Neural cell (in vitro differentiated cells): ENCODE measurements around the gene TMC7. TPM values are rescaled to one million over a fixed set of nuclear protein-coding genes. Genes with fewer than 3 reads are reported as not detected.
"Not testable (repeated sequence)": the region's sequence is repeated elsewhere in the genome, so short reads cannot be mapped to it uniquely, and the experiment has no call there.

Source experiments
- H2AFZ ChIP-seq: fragments of 200-600, 300-800 bp; sonication (generic), shearing (Covaris generic); 2 replicates; pipeline ENCODE4 v1.6.0; 2014; ENCODE audit warnings: low read depth, mild to moderate bottlenecking, antibody characterized with exemption, low read length, moderate library complexity
- H3F3A ChIP-seq: fragments of 200-600 bp; shearing (Covaris generic); 2 replicates; pipeline ENCODE4 v1.6.1; 2016; ENCODE audit warnings: mild to moderate bottlenecking, moderate library complexity, mixed read lengths, antibody characterized with exemption, low read length; ENCODE audit not compliant: insufficient read depth, poor library complexity, severe bottlenecking
- H3K27ac ChIP-seq: fragments of 200-600, 300-800 bp; sonication (generic), shearing (Covaris generic); 2 replicates; pipeline ENCODE4 v1.5.1; 2014; ENCODE audit warnings: mild to moderate bottlenecking, low read length, moderate library complexity
- H3K27me3 ChIP-seq: fragments of 300-800, 200-600 bp; sonication (generic), shearing (Covaris generic); 2 replicates; pipeline ENCODE4 v1.6.0; 2014; ENCODE audit warnings: mild to moderate bottlenecking, low read depth, low read length, moderate library complexity; ENCODE audit not compliant: insufficient read depth
- H3K36me3 ChIP-seq: fragments of 300-800, 200-600 bp; sonication (generic), shearing (Covaris generic); 2 replicates; pipeline ENCODE4 v1.5.1; 2014; ENCODE audit warnings: mild to moderate bottlenecking, antibody characterized with exemption, low read length, moderate library complexity; ENCODE audit not compliant: insufficient read depth
- H3K4me2 ChIP-seq: fragments of 300-800, 200-600 bp; sonication (generic), shearing (Covaris generic); 2 replicates; pipeline ENCODE4 v1.6.0; 2014; ENCODE audit warnings: mild to moderate bottlenecking, low read length
- H3K4me3 ChIP-seq: fragments of 300-800, 200-600 bp; sonication (generic), shearing (Covaris generic); 2 replicates; pipeline ENCODE4 v1.5.1; 2014; ENCODE audit warnings: mild to moderate bottlenecking, low read length, moderate library complexity
- H3K79me2 ChIP-seq: fragments of 200-600 bp; shearing (Covaris generic); replicated peaks from 2 replicates; pipeline ENCODE4 v1.6.0; 2014; ENCODE audit warnings: mild to moderate bottlenecking, low read length, moderate library complexity; ENCODE audit not compliant: insufficient read depth
- H3K9ac ChIP-seq: fragments of 300-800, 200-600 bp; sonication (generic), shearing (Covaris generic); 2 replicates; pipeline ENCODE4 v1.6.1; 2016; ENCODE audit warnings: mild to moderate bottlenecking, low read length, mixed read lengths
- H3K9me2 ChIP-seq: fragments of 200-600 bp; shearing (Covaris generic); 2 replicates; pipeline ENCODE4 v1.6.1; 2016; ENCODE audit warnings: mild to moderate bottlenecking, low read length, mixed read lengths; ENCODE audit not compliant: insufficient read depth
- H3K9me3 ChIP-seq: fragments of 200-600, 300-800 bp; sonication (generic), shearing (Covaris generic); 2 replicates; pipeline ENCODE4 v1.6.1; 2016; ENCODE audit warnings: mild to moderate bottlenecking, mixed run types, low read length, moderate library complexity, mixed read lengths
- H4K20me1 ChIP-seq: fragments of 200-600 bp; shearing (Covaris generic); 2 replicates; pipeline ENCODE4 v1.6.1; 2016; ENCODE audit warnings: mild to moderate bottlenecking, mixed run types; ENCODE audit not compliant: insufficient read depth
- CTCF ChIP-seq: fragments of 450-650 bp; IDR thresholded peaks from 2 replicates; pipeline ENCODE4 v1.5.1; 2014; ENCODE audit warnings: antibody characterized with exemption, mild to moderate bottlenecking, moderate library complexity; ENCODE audit not compliant: poor library complexity, severe bottlenecking
- EP300 ChIP-seq: fragments of 450-650 bp; conservative IDR thresholded peaks from 2 replicates; pipeline ENCODE4 v1.6.1; 2014; ENCODE audit warnings: antibody characterized with exemption, mild to moderate bottlenecking, moderate library complexity; ENCODE audit not compliant: poor library complexity, severe bottlenecking
- EZH2 ChIP-seq: fragments of 200-600, 300-800 bp; shearing (Covaris generic), sonication (generic); IDR thresholded peaks from 2 replicates; pipeline ENCODE4 v1.6.1; 2014; ENCODE audit warnings: antibody characterized with exemption, low read length, borderline replicate concordance, mild to moderate bottlenecking; ENCODE audit not compliant: insufficient read depth, poor library complexity, severe bottlenecking
- MXI1 ChIP-seq: fragments of 450-650 bp; conservative IDR thresholded peaks from 2 replicates; pipeline ENCODE4 v1.6.1; 2014; ENCODE audit warnings: antibody characterized with exemption, mild to moderate bottlenecking; ENCODE audit not compliant: poor library complexity, severe bottlenecking
- POLR2AphosphoS5 ChIP-seq: IDR thresholded peaks from 2 replicates; pipeline ENCODE4 v1.6.1; 2012
- RAD21 ChIP-seq: fragments of 450-650 bp; conservative IDR thresholded peaks from 2 replicates; pipeline ENCODE4 v1.6.1; 2014; ENCODE audit warnings: antibody characterized with exemption, mild to moderate bottlenecking, moderate library complexity
- REST ChIP-seq: IDR thresholded peaks from 2 replicates; pipeline ENCODE4 v1.6.1; 2012; ENCODE audit warnings: borderline replicate concordance
- SMC3 ChIP-seq: fragments of 450-650 bp; conservative IDR thresholded peaks from 2 replicates; pipeline ENCODE4 v1.6.1; 2014; ENCODE audit warnings: antibody characterized with exemption, mild to moderate bottlenecking, moderate library complexity; ENCODE audit not compliant: poor library complexity
- TAF1 ChIP-seq: IDR thresholded peaks from 2 replicates; pipeline ENCODE4 v1.6.1; 2012; ENCODE audit warnings: low read depth
- polyA plus RNA-seq: library from polyadenylated mRNA; depleted of rRNA; stranded (reverse); fragments of >200 nt; gene quantifications from 2 replicates; pipeline ENCODE4 v1.2.3, GENCODE V29; 2014

The TMC7 gene
- polyA plus RNA-seq, 1 donor from 2014 or later, result 3.5 TPM

GRCh38 chr16:18994181-18994580, 10.4 kb downstream of the TMC7 start:
- not testable (repeated sequence) for H3K4me2 ChIP-seq, H3K4me3 ChIP-seq, H3K27me3 ChIP-seq, H3K79me2 ChIP-seq, H3K9me2 ChIP-seq, H3K27ac ChIP-seq, H3K36me3 ChIP-seq, H4K20me1 ChIP-seq, H3K9ac ChIP-seq, H2AFZ ChIP-seq, H3K9me3 ChIP-seq, H3F3A ChIP-seq

- not testable (repeated sequence) for H3K9ac ChIP-seq, H2AFZ ChIP-seq, H3K27me3 ChIP-seq, H3K4me2 ChIP-seq, H3K36me3 ChIP-seq, H3K79me2 ChIP-seq, H3K9me3 ChIP-seq, H3K27ac ChIP-seq, H3F3A ChIP-seq, H3K4me3 ChIP-seq, H3K9me2 ChIP-seq, H4K20me1 ChIP-seq
Observed at GRCh38 chr16:18995406-18995805, 11.7 kb downstream of the TMC7 start.

- not testable (repeated sequence) for H3K4me3 ChIP-seq, H3K79me2 ChIP-seq, H3F3A ChIP-seq, H2AFZ ChIP-seq, H4K20me1 ChIP-seq, H3K9me2 ChIP-seq, H3K27me3 ChIP-seq, H3K4me2 ChIP-seq, H3K27ac ChIP-seq, H3K9ac ChIP-seq, H3K36me3 ChIP-seq, H3K9me3 ChIP-seq
Observed at GRCh38 chr16:18996536-18996935, 12.8 kb downstream of the TMC7 start.

- H2AFZ ChIP-seq, H3K4me3 ChIP-seq, H3K4me2 ChIP-seq, H3K36me3 ChIP-seq, H3K27ac ChIP-seq, H3K9ac ChIP-seq, H3K9me2 ChIP-seq, H3K79me2 ChIP-seq, H3F3A ChIP-seq, H3K9me3 ChIP-seq, H4K20me1 ChIP-seq, H3K27me3 ChIP-seq: not testable (repeated sequence)
Observed at GRCh38 chr16:18997001-18997400, 13.3 kb downstream of the TMC7 start.

- H3K36me3 ChIP-seq, result no peaks in the 10 kb centered on the region
- no peaks in the 10 kb centered on the region for H4K20me1 ChIP-seq
- no peak overlapping the region for H3K9ac ChIP-seq
- H3K27ac ChIP-seq, result no peak overlapping the region
- TF ChIP-seq EZH2 (no peak), EP300 (no peak), CTCF (no peak), TAF1 (no peak), MXI1 (no peak), POLR2AphosphoS5 (no peak), REST (no peak), SMC3 (no peak), RAD21 (no peak)
- no peaks in the 10 kb centered on the region for H3K79me2 ChIP-seq
- H3K27me3 ChIP-seq, result no peaks in the 10 kb centered on the region
- no peak overlapping the region for H3K4me3 ChIP-seq
- H3K4me2 ChIP-seq, result no peak overlapping the region
- H3K9me3 ChIP-seq, result no peaks in the 10 kb centered on the region
- H2AFZ ChIP-seq, result no peak overlapping the region
- no peaks in the 10 kb centered on the region for H3F3A ChIP-seq
- no peaks in the 10 kb centered on the region for H3K9me2 ChIP-seq
Observed at GRCh38 chr16:18999045-18999393, 15.3 kb downstream of the TMC7 start.
